SK-N-MC (cell line): ENCODE data around the gene HES5.

Experiments used
- EZH2 ChIP-seq: fragments of 200-600 bp; sonication (generic); IDR thresholded peaks from one replicate; pipeline ENCODE4 v1.6.1; 2017; ENCODE audit warnings: antibody characterized with exemption
- FOXP2 ChIP-seq: optimal IDR thresholded peaks from 2 replicates; pipeline ENCODE3; 2011; ENCODE audit warnings: mild to moderate bottlenecking, moderate library complexity; ENCODE audit not compliant: insufficient read depth; ENCODE audit errors: extremely low read length, control extremely low read depth
- POLR2AphosphoS5 ChIP-seq: IDR thresholded peaks from 2 replicates; pipeline ENCODE4 v1.6.1; 2012; ENCODE audit warnings: mild to moderate bottlenecking, low read depth, low read length, borderline replicate concordance

GRCh38 chr1:2558861-2559260 is 28.8 kb upstream of the HES5 start:
- TF ChIP-seq POLR2AphosphoS5 (no peak), EZH2 (no peak), FOXP2 (no peak)
